Stimulated activated CD4-positive, alpha-beta T cell treated with anti-CD3 and anti-CD28 coated beads, Interleukin-2, amount 100 ng/mL, for 24 hours (primary cell): Measurements from ENCODE around the gene APP.

Experiments
- DNase-seq, 2 donors: peaks; one replicate each; pipeline ENCODE4 v3.0.0-alpha.2; 2020

Gene APP

DNA sequence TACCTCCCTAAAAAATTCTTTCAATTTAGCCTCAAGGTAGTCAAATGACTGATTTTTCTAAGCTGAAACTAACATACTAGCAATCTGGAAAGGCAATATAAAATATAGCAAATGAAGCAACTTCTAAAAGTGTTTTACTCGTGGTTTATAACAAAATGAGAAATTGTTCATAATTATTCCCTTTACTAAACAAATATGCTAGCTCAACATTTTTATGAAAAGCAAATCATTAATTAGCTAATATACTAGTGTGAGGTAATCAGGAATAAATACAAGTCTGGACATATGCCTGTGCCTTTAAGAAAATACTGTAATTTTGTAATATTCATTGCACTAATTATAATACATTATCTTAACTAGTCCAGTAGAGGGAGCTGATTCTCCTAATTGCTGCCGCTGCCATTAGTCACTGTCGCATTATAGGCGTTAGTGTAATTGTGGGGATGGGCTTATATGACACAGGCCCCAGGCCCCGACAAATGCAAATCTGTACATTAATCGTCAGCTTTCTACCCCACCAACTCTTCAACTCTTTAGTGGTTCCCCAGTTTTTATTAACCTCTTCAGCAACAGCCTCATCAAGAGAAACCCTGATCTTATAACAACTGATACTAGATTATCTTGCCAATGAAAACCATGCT is 274.9 kb downstream of the APP start:
- peak in 1 of 2 donors; percentile 5 for DNase-seq

- no peak for DNase-seq
Observed at GRCh38 chr21:25893191-25893590, 277.4 kb downstream of the APP start.

- DNase-seq = peak in 1 of 2 donors; percentile 6
Observed at GRCh38 chr21:25891596-25891995, 279.0 kb downstream of the APP start.

DNA sequence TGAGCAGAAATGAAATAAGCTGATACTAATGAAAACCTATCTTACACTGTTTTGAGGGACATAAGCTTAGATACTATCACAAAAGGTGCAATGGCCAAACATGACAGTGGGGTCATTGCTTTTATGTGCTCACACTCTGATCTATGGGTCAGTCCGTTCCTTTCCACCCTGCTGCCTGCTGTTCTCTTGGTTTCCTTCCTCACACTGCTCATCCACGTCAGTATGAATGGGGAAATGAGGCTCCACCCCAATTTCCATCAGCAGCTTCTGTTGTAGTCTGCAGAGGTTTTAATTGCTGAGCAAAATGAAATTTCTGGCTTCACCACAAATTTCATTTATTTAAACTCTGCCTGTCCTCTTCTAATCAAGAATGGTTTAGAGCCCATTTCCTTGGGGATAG is 280.6 kb downstream of the APP start:
- no peak for DNase-seq

GRCh38 chr21:25888711-25889110 is 281.9 kb downstream of the APP start:
- no peak for DNase-seq

GRCh38 chr21:25887646-25888306 is 282.8 kb downstream of the APP start:
- DNase-seq = no peak

- DNase-seq = no peak
Observed at GRCh38 chr21:25887166-25887565, 283.4 kb downstream of the APP start.

GRCh38 chr21:25885880-25886279 is 284.7 kb downstream of the APP start:
- DNase-seq = no peak

- no peak for DNase-seq
Observed at GRCh38 chr21:25885405-25885804, 285.2 kb downstream of the APP start.

DNA sequence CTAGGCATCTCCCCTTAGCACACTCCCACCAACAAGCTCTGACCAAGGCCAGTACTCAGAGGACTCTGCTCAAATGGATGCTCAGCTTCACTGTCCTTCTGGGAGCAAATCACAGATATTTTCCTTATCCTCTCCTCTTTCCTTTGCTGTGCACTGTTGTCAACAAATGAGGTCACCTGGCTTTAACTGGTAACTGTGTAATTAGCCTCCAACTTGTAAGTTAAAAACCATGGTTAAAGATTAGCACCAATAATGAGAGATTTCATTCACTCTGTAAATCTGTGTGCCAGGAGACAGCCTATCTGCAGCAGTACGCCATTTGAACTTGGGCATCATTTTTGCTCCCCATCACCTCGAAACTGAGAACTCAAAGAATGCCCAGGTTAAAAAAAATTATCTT is 286.3 kb downstream of the APP start:
- DNase-seq = no peak

- DNase-seq = peak; percentile 65 to 68
Observed at GRCh38 chr21:25881524-25882376, 288.8 kb downstream of the APP start.

GRCh38 chr21:25879203-25879602 is 291.4 kb downstream of the APP start:
- no peak for DNase-seq

DNA sequence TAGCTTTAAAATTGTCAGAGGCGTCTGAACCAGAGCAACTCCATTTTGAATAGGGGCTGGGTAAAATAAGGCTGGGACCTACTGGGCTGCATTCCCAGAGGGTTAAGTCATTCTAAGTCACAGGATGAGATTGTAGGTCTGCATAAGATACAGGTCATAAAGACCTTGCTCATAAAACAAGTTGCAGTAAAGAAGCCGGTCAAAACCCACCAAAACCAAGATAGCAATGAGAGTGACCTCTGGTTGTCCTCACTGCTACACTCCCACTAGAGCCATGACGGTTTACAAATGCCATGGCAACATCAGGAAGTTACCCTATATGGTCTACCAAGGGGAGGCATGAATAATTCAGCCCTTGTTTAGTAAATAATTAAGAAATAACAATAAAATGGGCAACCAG is 292.2 kb downstream of the APP start:
- DNase-seq = no peak

DNA sequence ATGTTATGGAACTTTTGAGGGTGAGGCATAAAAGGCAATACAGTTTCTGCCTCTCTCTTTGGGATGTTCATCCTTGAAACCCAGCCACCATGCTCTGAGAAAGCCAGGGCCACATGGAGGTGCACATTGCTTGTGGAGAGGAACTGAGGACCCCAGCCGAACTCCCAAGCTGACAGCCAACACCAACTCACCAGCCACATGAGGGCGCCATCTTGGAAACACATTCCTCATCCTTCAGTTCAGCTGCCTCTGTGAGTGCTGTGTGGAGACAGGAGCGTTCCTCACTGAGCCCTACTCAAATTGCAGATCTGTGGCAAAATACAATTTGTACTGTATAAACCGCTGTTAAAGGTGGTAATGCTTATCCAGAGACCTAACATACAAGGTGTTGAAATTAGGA is 298.3 kb downstream of the APP start:
- DNase-seq = no peak

GRCh38 chr21:25871566-25871965 is 299.0 kb downstream of the APP start:
- DNase-seq = peak in 1 of 2 donors; percentile 11

GRCh38 chr21:25870084-25870483 is 300.5 kb downstream of the APP start:
- DNase-seq = no peak

GRCh38 chr21:25867061-25867460 is 303.5 kb downstream of the APP start:
- DNase-seq = no peak

DNA sequence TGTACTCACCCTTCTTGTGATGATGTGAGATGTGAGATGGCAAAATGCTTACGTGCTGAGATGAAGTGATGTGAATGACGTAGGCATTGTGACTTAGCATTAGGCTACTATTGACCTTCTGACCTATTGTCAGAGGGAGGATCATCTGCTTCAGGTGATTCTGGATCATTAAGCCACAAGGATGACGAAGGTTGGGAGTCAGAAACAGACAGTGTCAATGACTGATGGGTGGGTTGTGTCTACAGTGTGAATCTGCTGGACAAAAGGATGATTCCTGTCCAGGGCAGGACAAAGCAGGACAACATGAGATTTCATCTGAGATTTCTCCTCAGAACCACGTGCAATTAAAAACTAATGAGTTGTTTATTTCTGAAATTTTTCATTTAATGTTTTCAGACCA is 306.8 kb downstream of the APP start:
- no peak for DNase-seq

GRCh38 chr21:25863031-25863430 is 307.5 kb downstream of the APP start:
- DNase-seq = no peak

GRCh38 chr21:25862596-25862995 is 308.0 kb downstream of the APP start:
- peak; percentile 5 to 17 for DNase-seq

GRCh38 chr21:25862112-25862511 is 308.5 kb downstream of the APP start:
- no peak for DNase-seq

DNA sequence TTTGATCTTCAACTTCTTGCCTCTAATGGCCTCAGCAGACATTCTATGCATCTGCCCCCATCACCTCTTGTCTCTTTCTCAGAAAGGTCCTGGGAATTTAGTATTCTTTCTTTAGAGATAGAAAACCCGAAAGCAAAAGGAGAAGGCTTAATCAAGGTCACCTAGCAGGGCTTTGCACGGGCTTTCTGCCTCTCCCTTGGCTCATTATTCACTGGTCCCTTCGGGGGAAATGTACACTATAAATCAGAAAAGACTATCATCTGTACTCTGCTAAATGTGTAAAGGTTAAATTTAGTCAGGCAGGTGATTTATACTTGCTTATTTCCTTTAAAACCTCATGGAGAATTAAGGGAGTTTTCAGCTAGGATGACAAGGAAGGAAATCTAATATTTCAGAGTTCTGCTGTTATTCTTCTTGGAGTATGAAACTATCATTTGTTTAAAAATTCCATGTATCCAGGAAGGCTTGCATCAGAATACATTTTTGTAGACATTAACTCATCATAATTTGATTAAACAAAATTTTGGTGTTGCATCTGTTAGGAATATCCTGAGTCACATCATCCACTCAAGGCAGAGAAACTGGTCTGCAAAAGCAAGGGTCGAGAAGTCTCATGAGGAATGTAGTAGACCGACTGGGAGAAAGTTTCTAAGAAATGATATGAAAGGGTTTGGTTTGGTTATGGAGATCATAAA is 311.2 kb downstream of the APP start:
- DNase-seq = no peak

GRCh38 chr21:25858325-25858724 is 312.2 kb downstream of the APP start:
- no peak for DNase-seq
